HG03558 (cell line): ENCODE data around the gene PITPNM3.

Experiments
- ATAC-seq: cut with Tn5 transposase; IDR thresholded peaks from one replicate; pipeline ENCODE4 v1.9.1; 2021; ENCODE audit warnings: moderate number of reproducible peaks; ENCODE audit not compliant: unreplicated experiment; ENCODE audit errors: extremely low read depth

Gene PITPNM3

GRCh38 chr17:6470146-6470718, 86.1 kb downstream of the PITPNM3 start:
- no peak for ATAC-seq

- ATAC-seq: no peak
Observed at GRCh38 chr17:6468051-6468790, 88.1 kb downstream of the PITPNM3 start.

- ATAC-seq: no peak
Observed at GRCh38 chr17:6467567-6467966, 88.8 kb downstream of the PITPNM3 start.

- no peak for ATAC-seq
Observed at GRCh38 chr17:6465206-6466003, 91.0 kb downstream of the PITPNM3 start.

GRCh38 chr17:6464446-6465041, 91.8 kb downstream of the PITPNM3 start:
- no peak for ATAC-seq

- no peak for ATAC-seq
Observed at GRCh38 chr17:6463616-6464445, 92.5 kb downstream of the PITPNM3 start.

GRCh38 chr17:6462692-6463091, 93.7 kb downstream of the PITPNM3 start:
- no peak for ATAC-seq

- no peak for ATAC-seq
Observed at GRCh38 chr17:6461792-6462524, 94.4 kb downstream of the PITPNM3 start.

- no peak for ATAC-seq
Observed at GRCh38 chr17:6461246-6461645, 95.1 kb downstream of the PITPNM3 start.

- no peak for ATAC-seq
Observed at GRCh38 chr17:6460531-6461161, 95.7 kb downstream of the PITPNM3 start.

GRCh38 chr17:6458460-6458950, 97.8 kb downstream of the PITPNM3 start:
- ATAC-seq: no peak

- no peak for ATAC-seq
Observed at GRCh38 chr17:6457688-6458459, 98.5 kb downstream of the PITPNM3 start.

- no peak for ATAC-seq
Observed at GRCh38 chr17:6456914-6457687, 99.3 kb downstream of the PITPNM3 start.

- no peak for ATAC-seq
Observed at GRCh38 chr17:6456321-6456720, 100.0 kb downstream of the PITPNM3 start.

- no peak for ATAC-seq
Observed at GRCh38 chr17:6455321-6455705, 101.0 kb downstream of the PITPNM3 start.

- no peak for ATAC-seq
Observed at GRCh38 chr17:6454495-6455320, 101.6 kb downstream of the PITPNM3 start.
